ENCODE measurements around the gene NCAPH2. TPM values are rescaled to one million over a fixed set of nuclear protein-coding genes. Genes with fewer than 3 reads are reported as not detected.

Gene NCAPH2
- total RNA-seq, 1 donor from 2014 or later: 44.2 TPM

DNA sequence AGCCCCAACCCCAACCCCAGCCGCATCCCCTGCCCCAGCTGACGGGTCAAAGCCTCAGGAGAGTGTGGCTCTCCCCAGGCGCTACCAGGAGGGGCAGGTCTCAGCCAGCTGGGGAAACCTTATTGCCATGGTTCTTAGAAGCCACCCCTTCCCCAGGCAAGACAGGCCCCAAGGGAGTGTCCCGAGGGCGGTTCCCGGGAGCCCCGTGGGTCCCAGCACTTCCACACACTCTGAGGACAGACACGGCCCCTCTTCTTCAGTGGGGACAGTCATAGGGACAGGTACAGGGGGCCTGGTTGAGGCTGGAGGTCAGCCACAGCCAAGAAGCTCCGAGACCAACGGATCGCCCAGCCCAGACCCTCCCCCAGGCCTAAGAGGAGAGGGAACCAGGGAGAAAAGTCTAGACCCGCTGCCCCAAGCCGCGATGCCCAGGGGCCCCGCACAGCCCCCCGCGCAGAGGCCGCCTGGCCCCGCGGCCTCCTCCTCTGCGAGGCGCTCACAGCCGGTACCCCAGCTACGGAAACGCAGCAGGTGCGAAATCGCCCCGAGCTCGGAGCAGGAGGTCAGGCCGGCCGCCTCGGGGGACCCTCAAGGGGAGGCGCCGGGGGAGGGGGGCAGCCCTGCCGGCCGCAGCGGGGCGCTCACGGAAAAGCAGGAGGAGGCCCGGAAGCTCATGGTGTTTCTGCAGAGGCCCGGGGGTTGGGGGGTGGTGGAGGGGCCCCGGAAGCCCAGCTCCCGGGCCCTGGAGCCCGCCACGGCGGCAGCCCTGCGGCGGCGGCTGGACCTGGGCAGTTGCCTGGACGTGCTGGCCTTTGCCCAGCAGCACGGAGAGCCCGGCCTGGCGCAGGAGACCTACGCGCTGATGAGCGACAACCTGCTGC is 40.3 kb downstream of the NCAPH2 start:
- Histone ChIP-seq H3K36me3 (ENCODE audit: control insufficient read depth, insufficient read depth, low read length) (no peaks in the 10 kb centered on the region), H3K27me3 (ENCODE audit: control insufficient read depth, insufficient read depth, low read length) (peaks cover 3% of the 10 kb centered on the region), H3K4me3 (ENCODE audit: low read depth, low read length) (no peak overlapping the region)
- no peak for DNase-seq (ENCODE audit: low read depth)
- TF ChIP-seq, protein P1, sequence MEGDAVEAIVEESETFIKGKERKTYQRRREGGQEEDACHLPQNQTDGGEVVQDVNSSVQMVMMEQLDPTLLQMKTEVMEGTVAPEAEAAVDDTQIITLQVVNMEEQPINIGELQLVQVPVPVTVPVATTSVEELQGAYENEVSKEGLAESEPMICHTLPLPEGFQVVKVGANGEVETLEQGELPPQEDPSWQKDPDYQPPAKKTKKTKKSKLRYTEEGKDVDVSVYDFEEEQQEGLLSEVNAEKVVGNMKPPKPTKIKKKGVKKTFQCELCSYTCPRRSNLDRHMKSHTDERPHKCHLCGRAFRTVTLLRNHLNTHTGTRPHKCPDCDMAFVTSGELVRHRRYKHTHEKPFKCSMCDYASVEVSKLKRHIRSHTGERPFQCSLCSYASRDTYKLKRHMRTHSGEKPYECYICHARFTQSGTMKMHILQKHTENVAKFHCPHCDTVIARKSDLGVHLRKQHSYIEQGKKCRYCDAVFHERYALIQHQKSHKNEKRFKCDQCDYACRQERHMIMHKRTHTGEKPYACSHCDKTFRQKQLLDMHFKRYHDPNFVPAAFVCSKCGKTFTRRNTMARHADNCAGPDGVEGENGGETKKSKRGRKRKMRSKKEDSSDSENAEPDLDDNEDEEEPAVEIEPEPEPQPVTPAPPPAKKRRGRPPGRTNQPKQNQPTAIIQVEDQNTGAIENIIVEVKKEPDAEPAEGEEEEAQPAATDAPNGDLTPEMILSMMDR (IDR thresholded peaks at IDR 0.05; ENCODE audit: insufficient read depth, low read length, severe bottlenecking): no peak
- FAIRE-seq: no peak

DNA sequence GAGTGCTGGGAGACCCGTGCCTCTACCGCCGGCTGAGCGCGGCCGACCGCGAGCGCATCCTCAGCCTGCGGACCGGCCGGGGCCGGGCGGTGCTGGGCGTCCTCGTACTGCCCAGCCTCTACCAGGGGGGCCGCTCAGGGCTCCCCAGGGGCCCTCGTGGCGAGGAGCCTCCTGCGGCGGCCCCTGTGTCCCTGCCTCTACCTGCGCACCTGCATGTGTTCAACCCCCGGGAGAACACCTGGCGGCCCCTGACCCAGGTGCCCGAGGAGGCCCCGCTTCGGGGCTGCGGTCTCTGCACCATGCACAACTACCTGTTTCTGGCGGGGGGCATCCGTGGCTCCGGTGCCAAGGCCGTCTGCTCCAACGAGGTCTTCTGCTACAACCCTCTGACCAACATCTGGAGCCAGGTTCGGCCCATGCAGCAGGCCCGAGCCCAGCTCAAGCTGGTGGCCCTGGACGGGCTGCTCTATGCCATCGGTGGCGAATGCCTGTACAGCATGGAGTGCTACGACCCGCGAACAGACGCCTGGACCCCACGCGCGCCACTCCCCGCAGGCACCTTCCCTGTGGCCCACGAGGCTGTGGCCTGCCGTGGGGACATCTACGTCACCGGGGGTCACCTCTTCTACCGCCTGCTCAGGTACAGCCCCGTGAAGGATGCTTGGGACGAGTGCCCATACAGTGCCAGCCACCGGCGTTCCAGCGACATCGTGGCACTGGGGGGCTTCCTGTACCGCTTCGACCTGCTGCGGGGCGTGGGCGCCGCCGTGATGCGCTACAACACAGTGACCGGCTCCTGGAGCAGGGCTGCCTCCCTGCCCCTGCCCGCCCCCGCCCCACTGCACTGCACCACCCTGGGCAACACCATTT is 41.1 kb downstream of the NCAPH2 start:
- TF ChIP-seq, protein P1 (IDR thresholded peaks at IDR 0.05; ENCODE audit: insufficient read depth, low read length, severe bottlenecking): no peak
- Histone ChIP-seq H3K27me3 (ENCODE audit: control insufficient read depth, insufficient read depth, low read length) (peaks cover 3% of the 10 kb centered on the region), H3K36me3 (ENCODE audit: control insufficient read depth, insufficient read depth, low read length) (no peaks in the 10 kb centered on the region), H3K4me3 (ENCODE audit: low read depth, low read length) (no peak overlapping the region)
- DNase-seq (ENCODE audit: low read depth): no peak
- FAIRE-seq: no peak

DNA sequence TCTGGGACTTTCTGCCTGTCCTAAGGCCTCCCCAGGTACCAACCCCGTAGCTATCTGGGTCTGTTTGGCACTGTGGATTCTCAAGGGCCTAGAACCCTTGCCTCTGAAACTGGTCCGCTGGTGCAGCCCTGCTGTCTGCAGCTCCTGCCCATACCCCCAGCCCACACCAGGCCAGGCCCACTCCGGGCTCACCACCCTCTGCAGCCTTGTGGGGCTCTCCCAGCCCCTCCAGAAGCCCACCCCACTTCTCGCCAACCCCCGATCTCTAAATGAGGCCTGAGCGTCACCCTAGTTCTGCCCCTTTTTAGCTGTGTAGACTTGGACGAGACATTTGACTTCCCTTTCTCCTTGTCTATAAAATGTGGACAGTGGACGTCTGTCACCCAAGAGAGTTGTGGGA is 42.4 kb downstream of the NCAPH2 start:
- DNase-seq (ENCODE audit: low read depth) (no peak), FAIRE-seq (no peak)
- TF ChIP-seq, protein P1 (IDR thresholded peaks at IDR 0.05; ENCODE audit: insufficient read depth, low read length, severe bottlenecking): no peak
- H3K36me3 ChIP-seq (ENCODE audit: control insufficient read depth, insufficient read depth, low read length): no peaks in the 10 kb centered on the region
- no peak overlapping the region for H3K4me3 ChIP-seq (ENCODE audit: low read depth, low read length)
- peaks cover 3% of the 10 kb centered on the region for H3K27me3 ChIP-seq (ENCODE audit: control insufficient read depth, insufficient read depth, low read length)

DNA sequence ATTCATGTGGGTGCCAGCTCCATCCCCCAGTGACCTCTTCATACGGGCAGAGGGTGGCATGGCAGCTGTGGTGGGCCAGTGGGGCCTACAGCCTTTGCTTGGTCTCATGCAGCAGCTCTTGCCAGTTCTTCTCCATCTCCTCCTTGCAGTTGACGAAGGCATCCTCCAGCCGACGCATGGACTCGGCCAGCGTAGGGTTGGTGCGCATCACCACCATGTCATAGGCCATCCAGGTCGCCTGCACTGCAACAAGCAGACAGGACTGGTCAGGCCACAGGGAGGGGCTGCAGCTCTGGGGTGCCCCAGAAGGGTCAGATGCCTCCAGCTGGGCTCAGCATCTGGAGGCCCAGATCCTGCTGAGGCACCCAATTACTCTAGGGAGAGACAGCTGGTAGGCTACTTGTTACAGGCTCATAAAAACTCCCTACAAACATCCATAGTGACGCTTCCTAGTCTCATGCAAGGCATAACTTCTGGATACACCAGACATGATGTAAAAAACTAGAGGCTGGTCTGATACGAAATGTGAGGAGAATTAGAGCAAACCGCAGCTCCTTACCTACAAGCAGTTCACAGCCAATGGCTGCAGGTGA is 43.2 kb downstream of the NCAPH2 start:
- TF ChIP-seq, protein P1 (IDR thresholded peaks at IDR 0.05; ENCODE audit: insufficient read depth, low read length, severe bottlenecking): no peak
- DNase-seq (ENCODE audit: low read depth) (no peak), FAIRE-seq (no peak)
- Histone ChIP-seq H3K36me3 (ENCODE audit: control insufficient read depth, insufficient read depth, low read length) (no peaks in the 10 kb centered on the region), H3K4me3 (ENCODE audit: low read depth, low read length) (no peak overlapping the region), H3K27me3 (ENCODE audit: control insufficient read depth, insufficient read depth, low read length) (peaks cover 3% of the 10 kb centered on the region)

DNA sequence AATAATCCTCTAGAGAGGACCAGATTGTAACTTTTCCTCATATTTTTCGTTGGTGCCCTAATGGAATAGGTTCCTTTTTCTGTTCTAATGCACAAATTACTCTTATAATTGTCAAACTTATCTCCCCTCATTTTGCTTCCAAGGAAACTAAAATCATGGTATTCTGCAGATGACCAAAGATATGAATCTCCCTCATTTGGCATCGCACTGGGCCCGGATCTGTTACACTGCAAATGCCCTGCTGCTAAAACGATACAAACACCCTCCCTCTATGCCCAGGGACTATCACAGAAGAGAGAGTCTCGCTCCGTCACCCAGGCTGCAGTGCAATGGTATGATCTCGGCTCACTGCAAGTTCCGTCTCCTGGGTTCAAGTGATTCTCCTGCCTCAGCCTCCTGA is 45.3 kb downstream of the NCAPH2 start:
- Histone ChIP-seq H3K36me3 (ENCODE audit: control insufficient read depth, insufficient read depth, low read length) (no peaks in the 10 kb centered on the region), H3K27me3 (ENCODE audit: control insufficient read depth, insufficient read depth, low read length) (no peaks in the 10 kb centered on the region), H3K4me3 (ENCODE audit: low read depth, low read length) (no peak overlapping the region)
- no peak for DNase-seq (ENCODE audit: low read depth)
- no peak for FAIRE-seq
- TF ChIP-seq, protein P1 (IDR thresholded peaks at IDR 0.05; ENCODE audit: insufficient read depth, low read length, severe bottlenecking): no peak
